ENCODE results near the gene SDK1. TPM values are rescaled to one million over a fixed set of nuclear protein-coding genes. Genes with fewer than 3 reads are reported as not detected.

Gene SDK1
- total RNA-seq, 2 donors from 2014 or later: 3.1 to 3.6 TPM

- no peak for TF ChIP-seq CTCF (IDR thresholded peaks at IDR 0.05)
Measured at GRCh38 chr7:3321745-3322144, 20.7 kb downstream of the SDK1 start.

GRCh38 chr7:3326246-3326645, 25.2 kb downstream of the SDK1 start:
- Histone ChIP-seq H3K4me3 (no peak overlapping the region), H3K4me1 (no peaks in the 10 kb centered on the region), H3K36me3 (no peaks in the 10 kb centered on the region), H3K9me3 (peaks cover 0 to 6% of the 10 kb centered on the region in 2 donors), H3K27ac (no peak overlapping the region), H3K27me3 (no peaks in the 10 kb centered on the region)
- TF ChIP-seq CTCF (IDR thresholded peaks at IDR 0.05): no peak
- no peak for DNase-seq (ENCODE audit: low spot score)

More at GRCh38 chr7:3321745-3322144, 20.7 kb downstream of the SDK1 start:
- no peak for DNase-seq (ENCODE audit: low spot score)
- Histone ChIP-seq H3K4me3 (no peak overlapping the region), H3K9me3 (peaks cover 0 to 6% of the 10 kb centered on the region in 2 donors), H3K4me1 (no peaks in the 10 kb centered on the region), H3K27ac (no peak overlapping the region), H3K27me3 (no peaks in the 10 kb centered on the region), H3K36me3 (no peaks in the 10 kb centered on the region)

DNA sequence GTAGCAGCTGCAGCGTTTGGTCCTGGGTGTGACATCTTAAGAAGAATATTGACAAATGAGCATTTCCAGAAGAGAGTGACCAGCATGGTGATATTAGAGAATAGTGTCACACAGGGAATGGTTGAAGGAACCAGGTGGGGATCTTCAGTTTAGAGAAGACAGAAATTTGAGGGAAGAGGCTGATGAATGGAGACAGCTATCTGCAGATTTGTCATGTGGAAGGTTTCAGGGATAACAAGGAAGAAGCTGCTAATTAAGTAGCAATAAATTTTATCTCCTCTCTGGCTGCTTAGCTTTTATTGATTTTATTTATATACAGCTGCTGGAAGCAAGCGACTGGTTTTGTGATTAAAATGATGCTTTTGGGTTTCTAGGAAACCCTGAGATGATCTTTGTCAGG, 26.0 kb downstream of the SDK1 start:
- H3K4me3 ChIP-seq: no peak overlapping the region
- H3K36me3 ChIP-seq: no peaks in the 10 kb centered on the region
- H3K9me3 ChIP-seq: peaks cover 0 to 6% of the 10 kb centered on the region in 2 donors
- no peak for TF ChIP-seq CTCF (IDR thresholded peaks at IDR 0.05)
- H3K27ac ChIP-seq: no peak overlapping the region
- no peak for DNase-seq (ENCODE audit: low spot score)
- no peaks in the 10 kb centered on the region for H3K4me1 ChIP-seq
- H3K27me3 ChIP-seq: no peaks in the 10 kb centered on the region

- Histone ChIP-seq H3K36me3 (no peaks in the 10 kb centered on the region), H3K4me3 (no peak overlapping the region)
- no peak for TF ChIP-seq CTCF (IDR thresholded peaks at IDR 0.05)
Measured at GRCh38 chr7:3327655-3328054, 26.6 kb downstream of the SDK1 start.

DNA sequence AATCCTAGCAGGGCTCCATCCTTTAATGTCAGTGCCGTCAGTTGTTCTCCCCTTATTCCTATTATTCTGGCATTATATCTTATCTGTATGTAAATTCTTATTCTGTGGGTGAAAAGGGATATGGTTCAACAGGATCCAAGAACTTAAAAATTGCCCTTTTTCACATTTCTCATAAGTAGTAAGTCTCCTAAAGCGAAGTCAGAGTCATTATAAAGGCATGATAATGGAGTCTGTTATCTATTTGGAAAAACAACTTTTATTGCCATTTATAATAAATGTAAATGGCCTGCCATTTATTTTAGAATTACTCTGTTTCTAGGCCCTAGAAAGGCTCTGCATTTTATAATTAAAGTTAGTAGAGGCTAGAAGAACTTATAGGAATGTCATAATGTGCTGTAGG, 31.3 kb downstream of the SDK1 start:
- H3K27me3 ChIP-seq: no peaks in the 10 kb centered on the region
- no peak overlapping the region for H3K4me3 ChIP-seq
- peaks cover 0 to 7% of the 10 kb centered on the region in 2 donors for H3K4me1 ChIP-seq
- H3K9me3 ChIP-seq: no peaks in the 10 kb centered on the region
- TF ChIP-seq CTCF (IDR thresholded peaks at IDR 0.05): no peak
- no peak for DNase-seq (ENCODE audit: low spot score)
- no peaks in the 10 kb centered on the region for H3K36me3 ChIP-seq
- H3K27ac ChIP-seq: no peak overlapping the region

More at GRCh38 chr7:3327655-3328054, 26.6 kb downstream of the SDK1 start:
- no peak for DNase-seq (ENCODE audit: low spot score)
- Histone ChIP-seq H3K27ac (no peak overlapping the region), H3K27me3 (no peaks in the 10 kb centered on the region), H3K9me3 (peaks cover 0 to 6% of the 10 kb centered on the region in 2 donors), H3K4me1 (no peaks in the 10 kb centered on the region)

DNA sequence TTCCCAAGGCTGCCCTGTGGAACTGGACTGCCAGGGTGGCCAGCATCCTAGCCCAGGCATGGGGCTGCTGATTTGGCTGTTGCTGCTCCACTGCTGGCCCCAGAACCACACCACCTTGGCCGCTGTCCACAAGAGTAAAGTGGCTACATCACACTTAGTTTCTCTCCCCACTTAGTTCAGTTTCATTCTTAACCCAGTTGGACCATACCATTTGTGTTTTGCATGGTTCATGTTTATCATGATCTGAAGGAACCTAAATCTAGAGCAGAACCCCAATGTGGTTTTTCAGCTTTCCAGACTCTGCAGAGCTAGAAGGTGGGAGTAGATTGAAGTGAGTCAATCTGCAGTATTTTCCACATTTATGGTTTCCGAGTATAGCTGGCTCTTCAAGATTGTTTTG, 32.8 kb downstream of the SDK1 start:
- H3K4me3 ChIP-seq: no peak overlapping the region
- DNase-seq (ENCODE audit: low spot score): no peak
- peaks cover 0 to 7% of the 10 kb centered on the region in 2 donors for H3K4me1 ChIP-seq
- no peaks in the 10 kb centered on the region for H3K36me3 ChIP-seq
- no peaks in the 10 kb centered on the region for H3K9me3 ChIP-seq
- TF ChIP-seq CTCF (IDR thresholded peaks at IDR 0.05): no peak
- H3K27ac ChIP-seq: no peak overlapping the region
- no peaks in the 10 kb centered on the region for H3K27me3 ChIP-seq

Measured in right atrium auricular region (tissue), 2 donors.